ENCODE data around the gene SCRN1. TPM values are rescaled to one million over a fixed set of nuclear protein-coding genes. Genes with fewer than 3 reads are reported as not detected.
A peak's percentile ranks its signal among the peaks of the same experiment; 100 is the strongest.

SCRN1 gene
- total RNA-seq, 5 donors from 2014 or later (not counting 1 experiment from before 2014, with no cell fraction given): 3.4 to 12.5 (median 5.7) TPM

- no peak overlapping the region for H3K4me3 ChIP-seq (ENCODE audit: control insufficient read depth in 1 of 2, extremely low read depth in 1 of 2, low read length in 1 of 2)
- no peaks in the 10 kb centered on the region for H3K9me3 ChIP-seq
- DNase-seq: no peak
- no peaks in the 10 kb centered on the region for H3K36me3 ChIP-seq (ENCODE audit: control insufficient read depth in 2 of 2, extremely low read depth in 1 of 2, insufficient read depth in 1 of 2, low read length in 1 of 2)
- no peak overlapping the region for H3K27ac Mint-ChIP-seq
- H3K36me3 Mint-ChIP-seq: no peaks in the 10 kb centered on the region
- ChIA-PET CTCF (no interaction called here), POLR2A (no interaction called here)
- peaks cover 20 to 31% of the 10 kb centered on the region in 2 donors for H3K27me3 Mint-ChIP-seq
- no peak overlapping the region for H3K27ac ChIP-seq (ENCODE audit: low read length)
- H3K4me1 ChIP-seq (ENCODE audit: control insufficient read depth in 1 of 2, extremely low read depth in 1 of 2, insufficient read depth in 2 of 2, low read length in 2 of 2): peaks cover 0 to 5% of the 10 kb centered on the region in 2 experiments
- H3K4me3 Mint-ChIP-seq: no peak overlapping the region
- WGBS (ENCODE audit: insufficient coverage): 66% methylated on average over 4 of the region's 7 CpGs
- H3K9me3 Mint-ChIP-seq: no peaks in the 10 kb centered on the region
- no peak for ATAC-seq (replicated peaks in 1 of 4)
- peaks cover 0 to 16% (median 11%) of the 10 kb centered on the region in 3 donors for H3K4me1 Mint-ChIP-seq
- peaks cover 2 to 13% of the 10 kb centered on the region in 2 experiments for H3K27me3 ChIP-seq (replicated peaks in 1 of 2; ENCODE audit: control insufficient read depth in 2 of 2, extremely low read depth in 1 of 2, insufficient read depth in 2 of 2, low read length in 1 of 2)
Measured at GRCh38 chr7:29881724-29882123, 107.9 kb downstream of the SCRN1 start.

- Histone ChIP-seq H3K36me3 (ENCODE audit: control insufficient read depth in 2 of 2, extremely low read depth in 1 of 2, insufficient read depth in 1 of 2, low read length in 1 of 2) (no peaks in the 10 kb centered on the region), H3K4me1 (ENCODE audit: control insufficient read depth in 1 of 2, extremely low read depth in 1 of 2, insufficient read depth in 2 of 2, low read length in 2 of 2) (peaks cover 0 to 5% of the 10 kb centered on the region in 2 experiments), H3K27ac (ENCODE audit: low read length) (no peak overlapping the region), H3K4me3 (ENCODE audit: control insufficient read depth in 1 of 2, extremely low read depth in 1 of 2, low read length in 1 of 2) (no peak overlapping the region), H3K9me3 (no peaks in the 10 kb centered on the region), H3K27me3 (replicated peaks in 1 of 2; ENCODE audit: control insufficient read depth in 2 of 2, extremely low read depth in 1 of 2, insufficient read depth in 2 of 2, low read length in 1 of 2) (peaks cover 2 to 17% of the 10 kb centered on the region in 2 experiments)
- Mint-ChIP-seq H3K9me3 (no peaks in the 10 kb centered on the region), H3K36me3 (no peaks in the 10 kb centered on the region), H3K27me3 (peaks cover 21 to 26% of the 10 kb centered on the region in 2 donors), H3K27ac (no peak overlapping the region), H3K4me3 (no peak overlapping the region), H3K4me1 (peaks cover 0 to 14% (median 11%) of the 10 kb centered on the region in 3 donors)
- no peak for ATAC-seq (replicated peaks in 1 of 4)
- DNase-seq: no peak
- no CpG with 5 or more reads among the region's 2 CpGs for WGBS (ENCODE audit: insufficient coverage)
- CTCF ChIA-PET: interaction anchor here (0.8 to 1.1 kb wide), 2 partner anchors 41 to 173 kb away, joined by 3 read pairs; no protein-coding TSS in a partner anchor
- POLR2A ChIA-PET: no interaction called here
Measured at GRCh38 chr7:29879609-29880008, 110.0 kb downstream of the SCRN1 start.

- Histone ChIP-seq H3K36me3 (ENCODE audit: control insufficient read depth in 2 of 2, extremely low read depth in 1 of 2, insufficient read depth in 1 of 2, low read length in 1 of 2) (no peaks in the 10 kb centered on the region), H3K4me3 (ENCODE audit: control insufficient read depth in 1 of 2, extremely low read depth in 1 of 2, low read length in 1 of 2) (no peak overlapping the region), H3K9me3 (no peaks in the 10 kb centered on the region), H3K27ac (ENCODE audit: low read length) (no peak overlapping the region), H3K4me1 (ENCODE audit: control insufficient read depth in 1 of 2, extremely low read depth in 1 of 2, insufficient read depth in 2 of 2, low read length in 2 of 2) (no peaks in the 10 kb centered on the region), H3K27me3 (replicated peaks in 1 of 2; ENCODE audit: control insufficient read depth in 2 of 2, extremely low read depth in 1 of 2, insufficient read depth in 2 of 2, low read length in 1 of 2) (peaks cover 0 to 12% of the 10 kb centered on the region in 2 experiments)
- ATAC-seq (replicated peaks in 1 of 4) (no peak), DNase-seq (peak in 20 of 35 experiments; percentile 8 to 51 (median 20))
- H3K4me3 Mint-ChIP-seq: no peak overlapping the region
- 29% methylated on average over 3 of the region's 5 CpGs for WGBS (ENCODE audit: insufficient coverage)
- POLR2A ChIA-PET: no interaction called here
- H3K27ac Mint-ChIP-seq: no peak overlapping the region
- peaks cover 19 to 20% of the 10 kb centered on the region in 2 donors for H3K27me3 Mint-ChIP-seq
- peaks cover 0 to 9% (median 8%) of the 10 kb centered on the region in 3 donors for H3K4me1 Mint-ChIP-seq
- CTCF ChIA-PET: interaction anchor here in 1 of 2 donors (1.0 to 1.6 kb wide), 3 partner anchors 43 to 194 kb away, joined by 3 to 9 read pairs (median 4); no protein-coding TSS in a partner anchor
- no peaks in the 10 kb centered on the region for H3K9me3 Mint-ChIP-seq
- H3K36me3 Mint-ChIP-seq: no peaks in the 10 kb centered on the region
Measured at GRCh38 chr7:29878081-29878688, 111.4 kb downstream of the SCRN1 start.

- no peak for DNase-seq
- ChIA-PET CTCF (interaction anchor here in 1 of 2 donors (1.6 kb wide), 1 partner anchor 185 kb away, joined by 9 read pairs; no protein-coding TSS in a partner anchor), POLR2A (no interaction called here)
- ATAC-seq (replicated peaks in 1 of 4): no peak
- no peaks in the 10 kb centered on the region for H3K9me3 ChIP-seq
- no CpG with 5 or more reads among the region's 3 CpGs for WGBS (ENCODE audit: insufficient coverage)
- no peaks in the 10 kb centered on the region for H3K4me1 ChIP-seq (ENCODE audit: control insufficient read depth in 1 of 2, extremely low read depth in 1 of 2, insufficient read depth in 2 of 2, low read length in 2 of 2)
- Mint-ChIP-seq H3K27me3 (peaks cover 15 to 17% of the 10 kb centered on the region in 2 donors), H3K36me3 (no peaks in the 10 kb centered on the region), H3K27ac (no peak overlapping the region), H3K4me3 (no peak overlapping the region), H3K4me1 (peaks cover 0 to 2% (median 0%) of the 10 kb centered on the region in 3 donors), H3K9me3 (no peaks in the 10 kb centered on the region)
- H3K27ac ChIP-seq (ENCODE audit: low read length): no peak overlapping the region
- no peak overlapping the region for H3K4me3 ChIP-seq (ENCODE audit: control insufficient read depth in 1 of 2, extremely low read depth in 1 of 2, low read length in 1 of 2)
- peaks cover 0 to 14% of the 10 kb centered on the region in 2 experiments for H3K27me3 ChIP-seq (replicated peaks in 1 of 2; ENCODE audit: control insufficient read depth in 2 of 2, extremely low read depth in 1 of 2, insufficient read depth in 2 of 2, low read length in 1 of 2)
- H3K36me3 ChIP-seq (ENCODE audit: control insufficient read depth in 2 of 2, extremely low read depth in 1 of 2, insufficient read depth in 1 of 2, low read length in 1 of 2): no peaks in the 10 kb centered on the region
Measured at GRCh38 chr7:29877196-29877595, 112.4 kb downstream of the SCRN1 start.

- no peak overlapping the region for H3K4me3 Mint-ChIP-seq
- ATAC-seq (replicated peaks in 1 of 4) (no peak), DNase-seq (no peak)
- ChIA-PET CTCF (interaction anchor here in 1 of 2 donors (1.1 kb wide), 1 partner anchor 197 kb away, joined by 3 read pairs; no protein-coding TSS in a partner anchor), POLR2A (interaction anchor here in 1 of 2 donors (0.6 kb wide), 1 partner anchor 183 kb away, joined by 6 read pairs; no protein-coding TSS in a partner anchor)
- Histone ChIP-seq H3K36me3 (ENCODE audit: control insufficient read depth in 2 of 2, extremely low read depth in 1 of 2, insufficient read depth in 1 of 2, low read length in 1 of 2) (no peaks in the 10 kb centered on the region), H3K4me1 (ENCODE audit: control insufficient read depth in 1 of 2, extremely low read depth in 1 of 2, insufficient read depth in 2 of 2, low read length in 2 of 2) (no peaks in the 10 kb centered on the region), H3K27ac (ENCODE audit: low read length) (no peak overlapping the region), H3K9me3 (no peaks in the 10 kb centered on the region), H3K27me3 (replicated peaks in 1 of 2; ENCODE audit: control insufficient read depth in 2 of 2, extremely low read depth in 1 of 2, insufficient read depth in 2 of 2, low read length in 1 of 2) (peaks cover 0 to 12% of the 10 kb centered on the region in 2 experiments), H3K4me3 (ENCODE audit: control insufficient read depth in 1 of 2, extremely low read depth in 1 of 2, low read length in 1 of 2) (no peak overlapping the region)
- 91% methylated on average over 12 of the region's 13 CpGs for WGBS (ENCODE audit: insufficient coverage)
- H3K36me3 Mint-ChIP-seq: no peaks in the 10 kb centered on the region
- H3K9me3 Mint-ChIP-seq: no peaks in the 10 kb centered on the region
- H3K27ac Mint-ChIP-seq: no peak overlapping the region
- peaks cover 0 to 2% (median 0%) of the 10 kb centered on the region in 3 donors for H3K4me1 Mint-ChIP-seq
- H3K27me3 Mint-ChIP-seq: peaks cover 12 to 23% of the 10 kb centered on the region in 2 donors
Measured at GRCh38 chr7:29875741-29876140, 113.9 kb downstream of the SCRN1 start.

- no peak for DNase-seq
- H3K9me3 ChIP-seq: no peaks in the 10 kb centered on the region
- POLR2A ChIA-PET: no interaction called here
- H3K27ac ChIP-seq (ENCODE audit: low read length): no peak overlapping the region
- Mint-ChIP-seq H3K36me3 (no peaks in the 10 kb centered on the region), H3K4me1 (peaks cover 0 to 2% (median 0%) of the 10 kb centered on the region in 3 donors), H3K9me3 (no peaks in the 10 kb centered on the region), H3K27ac (no peak overlapping the region), H3K4me3 (no peak overlapping the region), H3K27me3 (peaks cover 17 to 23% of the 10 kb centered on the region in 2 donors)
- no peak overlapping the region for H3K4me3 ChIP-seq (ENCODE audit: control insufficient read depth in 1 of 2, extremely low read depth in 1 of 2, low read length in 1 of 2)
- H3K36me3 ChIP-seq (ENCODE audit: control insufficient read depth in 2 of 2, extremely low read depth in 1 of 2, insufficient read depth in 1 of 2, low read length in 1 of 2): no peaks in the 10 kb centered on the region
- CTCF ChIA-PET: no interaction called here
- H3K27me3 ChIP-seq (replicated peaks in 1 of 2; ENCODE audit: control insufficient read depth in 2 of 2, extremely low read depth in 1 of 2, insufficient read depth in 2 of 2, low read length in 1 of 2): peaks cover 0 to 9% of the 10 kb centered on the region in 2 experiments
- 85% methylated on average over 3 of the region's 4 CpGs for WGBS (ENCODE audit: insufficient coverage)
- H3K4me1 ChIP-seq (ENCODE audit: control insufficient read depth in 1 of 2, extremely low read depth in 1 of 2, insufficient read depth in 2 of 2, low read length in 2 of 2): no peaks in the 10 kb centered on the region
- ATAC-seq (replicated peaks in 1 of 4): no peak
Measured at GRCh38 chr7:29873644-29874294, 115.8 kb downstream of the SCRN1 start.

Measured in T-cell (primary cell).